H1 (cell line): ENCODE data around the gene LCN15. TPM values are rescaled to one million over a fixed set of nuclear protein-coding genes. Genes with fewer than 3 reads are reported as not detected.

Experiments used
- CTCF ChIA-PET: fragments of 300-600 bp; sonication (Branson Sonifier 250); formaldehyde crosslinking; loops from one replicate; lab custom pipeline; 2021; ENCODE audit not compliant: partially characterized antibody; lab: Charles Lee
- POLR2A ChIA-PET: fragments of 300-600 bp; sonication (Branson Sonifier 250); formaldehyde crosslinking; loops from one replicate; lab custom pipeline; 2021; ENCODE audit warnings: inconsistent platforms; ENCODE audit not compliant: partially characterized antibody; lab: Charles Lee
- DNase-seq, 2 experiments: peaks; one replicate each; pipeline versions ENCODE4 v3.0.0 to v3.0.0-alpha.2; 2010 to 2022; ENCODE audit warnings: low spot score in 2 of 2, low read depth in 1 of 2, mixed read lengths in 1 of 2
- FAIRE-seq: peaks from 2 replicates; lab custom pipeline; 2011; peaks lifted over from hg19 to GRCh38; lab: Jason Lieb, UNC
- H2AFZ ChIP-seq: 2 replicates; pipeline ENCODE4 v1.8.1; 2012; ENCODE audit warnings: low read length, inconsistent platforms
- H2AK5ac ChIP-seq: 2 replicates; pipeline ENCODE4 v1.6.1; 2013; ENCODE audit warnings: low read depth, low read length
- H2BK120ac ChIP-seq: replicated peaks from 2 replicates; pipeline ENCODE3; 2013; ENCODE audit warnings: low read depth, low read length, inconsistent platforms
- H2BK12ac ChIP-seq: 2 replicates; pipeline ENCODE4 v1.6.1; 2013; ENCODE audit warnings: low read depth, low read length
- H2BK15ac ChIP-seq: 2 replicates; pipeline ENCODE4 v1.6.1; 2013; ENCODE audit warnings: low read length
- H2BK20ac ChIP-seq: 2 replicates; pipeline ENCODE4 v1.6.1; 2013; ENCODE audit warnings: low read length
- H2BK5ac ChIP-seq: 2 replicates; pipeline ENCODE4 v1.6.1; 2013; ENCODE audit warnings: low read depth, low read length
- H3K14ac ChIP-seq: 2 replicates; pipeline ENCODE4 v1.6.1; 2013; ENCODE audit warnings: inconsistent platforms; ENCODE audit not compliant: insufficient read length
- H3K18ac ChIP-seq: 2 replicates; pipeline ENCODE4 v1.6.1; 2013; ENCODE audit warnings: low read length; ENCODE audit errors: extremely low read depth
- H3K23ac ChIP-seq: 2 replicates; pipeline ENCODE4 v1.6.1; 2013; ENCODE audit warnings: inconsistent platforms; ENCODE audit not compliant: insufficient read length
- H3K23me2 ChIP-seq: 2 replicates; pipeline ENCODE4 v1.6.1; 2013; ENCODE audit warnings: low read depth, low read length
- H3K27ac ChIP-seq: 2 replicates; pipeline ENCODE4 v1.6.1; 2011; ENCODE audit warnings: low read depth, low read length, inconsistent platforms
- H3K27me3 ChIP-seq, 4 experiments: replicated peaks in 1 of 4; 1 replicate in 1 of 4; 2 replicates in 3 of 4; pipeline versions ENCODE4 v1.6.1 to v1.8.1; 2011 to 2013; ENCODE audit warnings: low read length in 3 of 4, mild to moderate bottlenecking in 3 of 4, inconsistent platforms in 2 of 4, mixed read lengths in 2 of 4, moderate library complexity in 1 of 4; ENCODE audit not compliant: control insufficient read depth in 3 of 4, insufficient read depth in 3 of 4; ENCODE audit errors: extremely low read depth in 1 of 4
- H3K36me3 ChIP-seq, 4 experiments: 2 replicates each; pipeline versions ENCODE4 v1.6.1 to v1.8.1; 2011 to 2013; ENCODE audit warnings: mild to moderate bottlenecking in 4 of 4, low read length in 3 of 4, moderate library complexity in 2 of 4, control low read depth in 1 of 4, inconsistent platforms in 1 of 4; ENCODE audit not compliant: insufficient read depth in 4 of 4, control insufficient read depth in 2 of 4
- H3K4ac ChIP-seq: replicated peaks from 2 replicates; pipeline ENCODE3; 2013; ENCODE audit warnings: low read length, low read depth, mixed read lengths, inconsistent platforms; ENCODE audit not compliant: insufficient read length
- H3K4me1 ChIP-seq, 4 experiments: replicated peaks in 1 of 4; 1 replicate in 1 of 4; 2 replicates in 3 of 4; pipeline versions ENCODE4 v1.6.1 to v1.8.1; 2011 to 2013; ENCODE audit warnings: low read length in 3 of 4, inconsistent platforms in 2 of 4, mixed read lengths in 1 of 4; ENCODE audit not compliant: insufficient read depth in 4 of 4, control insufficient read depth in 3 of 4
- H3K4me2 ChIP-seq, 2 experiments: 2 replicates each; pipeline versions ENCODE4 v1.6.1 to v1.8.1; 2011 to 2013; ENCODE audit warnings: low read depth in 2 of 2, low read length in 2 of 2, control low read depth in 1 of 2, inconsistent platforms in 1 of 2, mild to moderate bottlenecking in 1 of 2; ENCODE audit not compliant: insufficient read depth in 1 of 2
- H3K4me3 ChIP-seq, 4 experiments: fragments of 200-600, 300-600 bp in 1 of 4; sonication (generic), shearing (Covaris generic), sonication (Bioruptor Twin) in 1 of 4; 2 replicates each; pipeline versions ENCODE4 v1.5.1 to v1.8.1; 2011 to 2016; ENCODE audit warnings: low read length in 4 of 4, low read depth in 3 of 4, control low read depth in 2 of 4, inconsistent platforms in 2 of 4, mild to moderate bottlenecking in 2 of 4, mixed read lengths in 1 of 4, moderate library complexity in 1 of 4; ENCODE audit not compliant: insufficient read depth in 2 of 4; ENCODE audit errors: extremely low read depth in 1 of 4
- H3K56ac ChIP-seq: replicated peaks from 2 replicates; pipeline ENCODE3; 2013; ENCODE audit warnings: low read depth, mild to moderate bottlenecking, mixed read lengths, low read length, inconsistent platforms; ENCODE audit not compliant: insufficient read length
- H3K79me1 ChIP-seq: 2 replicates; pipeline ENCODE4 v1.6.1; 2013; ENCODE audit warnings: low read depth, low read length, control low read depth
- H3K79me2 ChIP-seq, 2 experiments: 2 replicates each; pipeline versions ENCODE4 v1.6.1 to v1.8.1; 2012 to 2013; ENCODE audit warnings: low read length in 2 of 2, mild to moderate bottlenecking in 2 of 2, inconsistent platforms in 1 of 2; ENCODE audit not compliant: insufficient read depth in 2 of 2, control insufficient read depth in 1 of 2
- H3K9ac ChIP-seq, 4 experiments: replicated peaks in 1 of 4; 1 replicate in 1 of 4; 2 replicates in 3 of 4; pipeline versions ENCODE4 v1.6.1 to v1.8.1; 2011 to 2013; ENCODE audit warnings: low read depth in 3 of 4, low read length in 3 of 4, control low read depth in 2 of 4, mild to moderate bottlenecking in 2 of 4, moderate library complexity in 2 of 4, inconsistent platforms in 1 of 4; ENCODE audit errors: extremely low read depth in 1 of 4
- H3K9me3 ChIP-seq, 2 experiments: 2 replicates each; pipeline versions ENCODE4 v1.6.1 to v1.8.1; 2012 to 2013; ENCODE audit warnings: mild to moderate bottlenecking in 2 of 2, moderate library complexity in 2 of 2, control low read depth in 1 of 2, inconsistent platforms in 1 of 2, low read depth in 1 of 2, low read length in 1 of 2, mixed read lengths in 1 of 2; ENCODE audit not compliant: insufficient read depth in 2 of 2
- H4K20me1 ChIP-seq, 2 experiments: replicated peaks in 1 of 2; 2 replicates each; pipeline versions ENCODE3 to v1.8.1; 2011 to 2013; ENCODE audit warnings: inconsistent platforms in 2 of 2, low read length in 2 of 2, mild to moderate bottlenecking in 1 of 2; ENCODE audit not compliant: insufficient read depth in 2 of 2, control insufficient read depth in 1 of 2
- H4K5ac ChIP-seq: 2 replicates; pipeline ENCODE4 v1.6.1; 2013; ENCODE audit warnings: low read length, low read depth, mixed read lengths, inconsistent platforms; ENCODE audit not compliant: insufficient read length
- H4K8ac ChIP-seq: 2 replicates; pipeline ENCODE4 v1.8.0; 2013; ENCODE audit warnings: mild to moderate bottlenecking, moderate library complexity, low read length, inconsistent platforms; ENCODE audit not compliant: insufficient read depth; ENCODE audit errors: extremely low read depth
- H4K91ac ChIP-seq: replicated peaks from 2 replicates; pipeline ENCODE3; 2013; ENCODE audit warnings: low read length, mixed read lengths, inconsistent platforms; ENCODE audit not compliant: insufficient read length
- NANOG ChIP-seq: IDR thresholded peaks from 2 replicates; pipeline ENCODE4 v1.6.1; 2011; ENCODE audit warnings: low read length, low read depth, mild to moderate bottlenecking, inconsistent platforms; ENCODE audit not compliant: insufficient read depth, poor library complexity, severe bottlenecking
- PHF8 ChIP-seq: fragments of 200-600 bp; sonication (generic); conservative IDR thresholded peaks from 2 replicates; pipeline ENCODE4 v1.7.1; 2012; ENCODE audit warnings: low read depth, mild to moderate bottlenecking, inconsistent platforms, low read length, moderate library complexity
- RAD21 ChIP-seq, 2 experiments: IDR thresholded peaks in 1 of 2; conservative IDR thresholded peaks in 1 of 2; 2 replicates each; pipeline ENCODE4 v1.6.1; 2011; ENCODE audit warnings: low read depth in 2 of 2, low read length in 2 of 2, improper control_type of control experiment in 1 of 2, inconsistent platforms in 1 of 2, mild to moderate bottlenecking in 1 of 2, moderate library complexity in 1 of 2
- WGBS, 2 experiments: shearing (Covaris generic) in 1 of 2; methylation state at CpG; one replicate each; pipeline versions ENCODE4 v1.1.6 to v1.1.7; 2013 to 2015; ENCODE audit warnings: low lambda C conversion rate in 2 of 2, mixed read lengths in 2 of 2, inconsistent platforms in 1 of 2, low coverage in 1 of 2, missing lambda C conversion rate in 1 of 2; ENCODE audit not compliant: insufficient replicate concordance in 2 of 2, insufficient coverage in 1 of 2, insufficient read length in 1 of 2; ENCODE audit errors: extremely low coverage in 1 of 2, missing lambda C conversion rate in 1 of 2; 5-methylcytosine and 5-hydroxymethylcytosine counted together
- polyA plus RNA-seq, 7 experiments: library from polyadenylated mRNA; depleted of rRNA in 3 of 7; stranded (reverse) in 5 of 7; unstranded in 2 of 7; fragments of >200 nt in 5 of 7; fragments of 200-250 nt in 2 of 7; gene quantifications; 1 replicate in 5 of 7; 2 replicates in 1 of 7; 4 replicates in 1 of 7; pipeline versions ENCODE4 v1.2.1 to v1.2.3, GENCODE V29; 2011 to 2013; ENCODE audit warnings: missing spikeins in 2 of 7, mixed read lengths in 2 of 7
- total RNA-seq: library from RNA; stranded (reverse); fragmentation: NEBNext Ultra II Directional; extraction: Animal tissue kit (Norgen Biotek cat#: 25700); gene quantifications from 2 replicates; pipeline ENCODE4 v1.2.1, GENCODE V29; 2021

LCN15 gene
- total and polyA plus RNA-seq, 2 of the 8 experiments (the other 6 are each of a cell fraction or from before 2014, with no cell fraction given): 0.08 to 0.47 TPM

DNA sequence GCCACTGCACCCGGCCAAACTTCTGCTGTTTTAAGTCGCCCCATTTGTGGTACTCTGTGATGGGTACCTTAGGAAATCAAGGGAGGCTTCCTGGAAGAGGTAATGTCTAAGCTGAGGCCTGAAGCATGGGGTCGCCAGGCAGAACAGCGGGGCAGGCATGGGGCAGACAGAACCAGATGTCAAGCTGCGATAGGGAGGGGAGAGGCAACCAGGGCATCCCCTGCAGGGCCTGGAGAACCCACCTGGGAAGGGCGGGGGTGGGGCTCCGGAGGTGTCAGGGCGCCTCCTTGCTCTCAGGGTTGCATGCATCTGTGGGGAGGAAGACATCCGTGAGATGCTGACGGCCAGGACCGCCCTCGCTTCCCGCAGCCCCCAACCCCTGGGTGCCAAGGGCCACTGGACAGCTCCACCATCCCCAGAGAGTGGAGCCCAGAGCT lies 2.8 kb downstream of the LCN15 start:
- CTCF ChIA-PET: interaction anchor here (0.6 to 5.1 kb wide), 10 partner anchors 9 to 438 kb away, joined by 3 to 33 read pairs (median 4); no protein-coding TSS in a partner anchor
- no peak for FAIRE-seq

More for the DNA sequence above, 2.8 kb downstream of the LCN15 start:
- no peak overlapping the region for H3K9ac ChIP-seq
- H3K27me3 ChIP-seq: no peaks in the 10 kb centered on the region; a peak in 2 of 7 replicates
- TF ChIP-seq RAD21 (IDR thresholded peaks at IDR 0.05 in 1 of 2, conservative IDR thresholded peaks at IDR 0.05 in 1 of 2; ENCODE audit: low read depth in 2 of 2, low read length in 2 of 2) (no peak), NANOG (no peak), PHF8 (no peak)
- TF ChIP-seq, all 59 proteins: peak for 0
- POLR2A ChIA-PET: interaction anchor here (1.0 to 3.8 kb wide), 5 partner anchors 34 to 53 kb away, joined by 3 to 34 read pairs (median 3); partner anchors contain the start of gene RABL6
- no peaks in the 10 kb centered on the region; the same call in 1 of the 2 replicates for H3K23me2 ChIP-seq
- H3K27ac ChIP-seq: no peak overlapping the region
- H3K36me3 ChIP-seq: no peaks in the 10 kb centered on the region
- H2BK15ac ChIP-seq: no peak overlapping the region
- 89% methylated on average over 10 of the region's 13 CpGs; no CpG with 5 or more reads in 1 of the 2 experiments for WGBS, 2 experiments
- H4K20me1 ChIP-seq: no peaks in the 10 kb centered on the region
- no peak overlapping the region for H4K8ac ChIP-seq
- no peak overlapping the region for H3K23ac ChIP-seq
- no peak for DNase-seq
- H2BK12ac ChIP-seq: no peak overlapping the region
- no peak overlapping the region for H2BK20ac ChIP-seq
- no peaks in the 10 kb centered on the region for H3K9me3 ChIP-seq
- no peaks in the 10 kb centered on the region for H3K79me2 ChIP-seq
- H3K4me1 ChIP-seq: peaks cover 0 to 13% (median 6%) of the 10 kb centered on the region in 4 experiments; a peak in 4 of 7 replicates
- no peak overlapping the region for H2AFZ ChIP-seq
- no peak overlapping the region for H3K56ac ChIP-seq
- H2BK5ac ChIP-seq: no peak overlapping the region
- H2BK120ac ChIP-seq: no peak overlapping the region
- no peak overlapping the region; the same call in 1 of the 2 replicates for H2AK5ac ChIP-seq
- no peak overlapping the region for H3K4me2 ChIP-seq
- no peak overlapping the region for H4K5ac ChIP-seq
- H3K4me3 ChIP-seq: no peak overlapping the region
- H3K18ac ChIP-seq: no peak overlapping the region
- no peak overlapping the region for H3K4ac ChIP-seq
- H3K14ac ChIP-seq: no peak overlapping the region
- peak overlapping the region; percentile 54 for H4K91ac ChIP-seq
- H3K79me1 ChIP-seq: no peaks in the 10 kb centered on the region
